HUES48 (cell line): ENCODE measurements around the gene LAMB1.
A peak's percentile ranks its signal among the peaks of the same experiment; 100 is the strongest.

Experiments
- H3K27ac ChIP-seq: one replicate; pipeline ENCODE4 v1.7.0; 2013; ENCODE audit warnings: low read depth, low read length, inconsistent platforms
- H3K27me3 ChIP-seq: 2 replicates; pipeline ENCODE4 v1.6.1; 2013; ENCODE audit warnings: mild to moderate bottlenecking, low read length; ENCODE audit not compliant: control insufficient read depth, insufficient read depth
- H3K36me3 ChIP-seq: 2 replicates; pipeline ENCODE4 v1.6.1; 2013; ENCODE audit warnings: low read length; ENCODE audit not compliant: control insufficient read depth, insufficient read depth
- H3K4me1 ChIP-seq: 2 replicates; pipeline ENCODE4 v1.6.1; 2013; ENCODE audit warnings: mild to moderate bottlenecking, low read length; ENCODE audit not compliant: control insufficient read depth, insufficient read depth
- H3K4me3 ChIP-seq: 2 replicates; pipeline ENCODE4 v1.5.1; 2013; ENCODE audit warnings: mild to moderate bottlenecking, low read depth, low read length
- H3K9ac ChIP-seq: 2 replicates; pipeline ENCODE4 v1.6.1; 2013; ENCODE audit warnings: mild to moderate bottlenecking, low read depth, low read length, moderate library complexity
- H3K9me3 ChIP-seq: 2 replicates; pipeline ENCODE4 v1.6.1; 2013; ENCODE audit warnings: low read length; ENCODE audit not compliant: control insufficient read depth, insufficient read depth

LAMB1 gene

GRCh38 chr7:108002726-108003598 is at the start of gene LAMB1:
Gene LAMB1, minus strand, starts transcription at chr7:108003161. Its CDS starts 276 bp downstream, at chr7:108002885.
- Histone ChIP-seq H3K27ac (peak within 1 kb of the TSS; percentile 62), H3K9ac (peak within 1 kb of the TSS; percentile 73), H3K4me1 (peaks cover 19% of the 10 kb centered on the region), H3K9me3 (no peaks in the 10 kb centered on the region), H3K27me3 (peaks cover 70% of the 10 kb centered on the region), H3K4me3 (peak within 1 kb of the TSS; percentile 77), H3K36me3 (peaks cover 17% of the 10 kb centered on the region; the same call in 1 of the 2 replicates)

- H3K27ac ChIP-seq = no peak overlapping the region
- H3K4me3 ChIP-seq = no peak overlapping the region
- H3K36me3 ChIP-seq = no peaks in the 10 kb centered on the region
- H3K9me3 ChIP-seq = no peaks in the 10 kb centered on the region
- no peaks in the 10 kb centered on the region for H3K4me1 ChIP-seq
- no peaks in the 10 kb centered on the region for H3K27me3 ChIP-seq
- no peak overlapping the region for H3K9ac ChIP-seq
Measured at GRCh38 chr7:108051454-108051853, 48.5 kb upstream of the LAMB1 start.

GRCh38 chr7:108049962-108050361 is 47.0 kb upstream of the LAMB1 start:
- Histone ChIP-seq H3K27ac (no peak overlapping the region), H3K9ac (no peak overlapping the region)

GRCh38 chr7:108048422-108048821 is 45.5 kb upstream of the LAMB1 start:
- Histone ChIP-seq H3K27me3 (no peaks in the 10 kb centered on the region), H3K9ac (no peak overlapping the region), H3K4me3 (no peak overlapping the region)

More at GRCh38 chr7:108049962-108050361, 47.0 kb upstream of the LAMB1 start:
- Histone ChIP-seq H3K36me3 (no peaks in the 10 kb centered on the region), H3K27me3 (no peaks in the 10 kb centered on the region), H3K4me3 (no peak overlapping the region), H3K9me3 (no peaks in the 10 kb centered on the region), H3K4me1 (no peaks in the 10 kb centered on the region)

GRCh38 chr7:108046952-108047506 is 44.1 kb upstream of the LAMB1 start:
- H3K9me3 ChIP-seq = no peaks in the 10 kb centered on the region
- no peak overlapping the region for H3K4me3 ChIP-seq
- no peaks in the 10 kb centered on the region for H3K4me1 ChIP-seq
- no peaks in the 10 kb centered on the region for H3K27me3 ChIP-seq
- H3K36me3 ChIP-seq = no peaks in the 10 kb centered on the region
- H3K9ac ChIP-seq = no peak overlapping the region
- H3K27ac ChIP-seq = no peak overlapping the region

More at GRCh38 chr7:108048422-108048821, 45.5 kb upstream of the LAMB1 start:
- H3K4me1 ChIP-seq = no peaks in the 10 kb centered on the region
- H3K36me3 ChIP-seq = no peaks in the 10 kb centered on the region
- no peak overlapping the region for H3K27ac ChIP-seq
- H3K9me3 ChIP-seq = no peaks in the 10 kb centered on the region

- Histone ChIP-seq H3K4me3 (no peak overlapping the region), H3K4me1 (no peaks in the 10 kb centered on the region), H3K9me3 (no peaks in the 10 kb centered on the region), H3K27me3 (no peaks in the 10 kb centered on the region), H3K36me3 (no peaks in the 10 kb centered on the region), H3K27ac (no peak overlapping the region), H3K9ac (no peak overlapping the region)
Measured at GRCh38 chr7:108045669-108046068, 42.7 kb upstream of the LAMB1 start.

- Histone ChIP-seq H3K4me1 (no peaks in the 10 kb centered on the region), H3K27me3 (no peaks in the 10 kb centered on the region), H3K9me3 (no peaks in the 10 kb centered on the region), H3K36me3 (no peaks in the 10 kb centered on the region), H3K27ac (no peak overlapping the region), H3K4me3 (no peak overlapping the region), H3K9ac (no peak overlapping the region)
Measured at GRCh38 chr7:108045154-108045553, 42.2 kb upstream of the LAMB1 start.

- Histone ChIP-seq H3K27ac (no peak overlapping the region), H3K36me3 (no peaks in the 10 kb centered on the region), H3K27me3 (no peaks in the 10 kb centered on the region), H3K9ac (no peak overlapping the region), H3K9me3 (no peaks in the 10 kb centered on the region), H3K4me3 (no peak overlapping the region), H3K4me1 (no peaks in the 10 kb centered on the region)
Measured at GRCh38 chr7:108044345-108044744, 41.4 kb upstream of the LAMB1 start.

GRCh38 chr7:108038986-108039385 is 36.0 kb upstream of the LAMB1 start:
- Histone ChIP-seq H3K9ac (no peak overlapping the region), H3K9me3 (no peaks in the 10 kb centered on the region), H3K27me3 (no peaks in the 10 kb centered on the region), H3K27ac (no peak overlapping the region), H3K4me1 (peaks cover 10% of the 10 kb centered on the region), H3K36me3 (no peaks in the 10 kb centered on the region), H3K4me3 (no peak overlapping the region)

- Histone ChIP-seq H3K4me1 (peaks cover 18% of the 10 kb centered on the region), H3K9me3 (no peaks in the 10 kb centered on the region), H3K27me3 (no peaks in the 10 kb centered on the region), H3K4me3 (no peak overlapping the region), H3K9ac (no peak overlapping the region), H3K27ac (no peak overlapping the region), H3K36me3 (no peaks in the 10 kb centered on the region)
Measured at GRCh38 chr7:108037741-108038140, 34.8 kb upstream of the LAMB1 start.

GRCh38 chr7:108037140-108037539 is 34.2 kb upstream of the LAMB1 start:
- H3K4me3 ChIP-seq = no peak overlapping the region
- no peaks in the 10 kb centered on the region for H3K36me3 ChIP-seq
- no peak overlapping the region for H3K9ac ChIP-seq
- H3K4me1 ChIP-seq = peaks cover 18% of the 10 kb centered on the region
- H3K27me3 ChIP-seq = no peaks in the 10 kb centered on the region
- no peak overlapping the region for H3K27ac ChIP-seq
- H3K9me3 ChIP-seq = no peaks in the 10 kb centered on the region
